ENCODE data around the gene KIAA0513.

KIAA0513 gene

DNA sequence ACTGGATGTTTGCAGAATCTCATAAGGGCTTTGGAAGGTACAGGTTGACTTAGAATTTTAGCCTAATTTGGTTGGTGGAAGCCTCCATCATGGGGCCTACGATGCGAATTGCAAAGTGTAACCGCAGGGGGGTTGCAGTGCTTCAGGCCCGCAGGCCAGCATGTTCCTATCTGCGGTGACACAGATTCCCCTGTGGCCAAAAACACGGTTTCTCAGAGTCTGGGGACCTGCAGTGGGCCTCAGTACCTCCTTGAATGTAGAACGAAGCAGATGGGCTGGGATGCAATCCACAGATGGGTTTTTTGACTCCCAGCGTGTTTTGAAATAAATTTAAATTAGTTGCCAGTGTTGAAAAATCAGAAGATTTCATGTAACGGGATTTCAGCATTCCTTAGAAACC is 34.7 kb downstream of the KIAA0513 start:
- H3K4me3 ChIP-seq (ENCODE audit: low read length) = no peak overlapping the region
- no peak for DNase-seq (ENCODE audit: low read depth, low spot score)

DNA sequence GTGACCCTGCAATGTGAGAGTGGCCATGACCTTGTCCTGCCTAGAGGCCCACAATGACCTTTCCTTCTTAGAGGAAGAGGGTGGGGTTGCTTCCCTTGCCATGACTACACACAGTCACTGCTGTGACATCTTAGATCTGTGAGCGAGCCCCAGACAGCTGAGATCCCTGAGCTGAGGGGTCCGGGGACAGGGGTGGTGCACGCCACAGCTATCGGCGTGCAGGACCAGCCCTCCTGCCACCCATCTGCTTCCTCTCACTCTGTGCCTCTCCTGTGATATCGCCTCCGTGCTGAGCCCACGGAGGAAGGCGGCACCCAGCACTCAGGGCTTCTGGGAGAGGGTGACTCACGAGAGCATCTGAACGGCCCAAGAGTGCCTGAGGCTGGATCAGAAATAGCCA is 35.2 kb downstream of the KIAA0513 start:
- no peak overlapping the region for H3K4me3 ChIP-seq (ENCODE audit: low read length)
- DNase-seq (ENCODE audit: low read depth, low spot score) = no peak

DNA sequence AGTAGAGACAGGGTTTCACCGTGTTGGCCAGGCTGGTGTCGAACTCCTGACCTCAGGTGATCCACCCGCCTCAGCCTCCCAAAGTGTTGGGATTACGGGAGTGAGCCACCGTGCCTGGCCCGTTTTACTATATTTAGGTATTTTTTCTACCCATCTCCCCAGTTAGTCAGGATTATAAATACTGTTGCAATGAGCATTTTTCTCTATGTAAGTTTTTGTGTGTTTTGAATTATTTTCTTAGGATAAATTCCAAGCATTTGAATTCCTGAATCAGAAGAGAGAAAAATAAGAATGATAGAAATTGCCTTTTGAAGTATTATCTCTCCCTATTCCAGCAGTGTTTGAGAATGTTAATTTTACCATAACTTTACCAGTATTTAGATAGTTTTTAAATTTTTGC is 36.6 kb downstream of the KIAA0513 start:
- no peak overlapping the region for H3K4me3 ChIP-seq (ENCODE audit: low read length)
- DNase-seq (ENCODE audit: low read depth, low spot score) = no peak

DNA sequence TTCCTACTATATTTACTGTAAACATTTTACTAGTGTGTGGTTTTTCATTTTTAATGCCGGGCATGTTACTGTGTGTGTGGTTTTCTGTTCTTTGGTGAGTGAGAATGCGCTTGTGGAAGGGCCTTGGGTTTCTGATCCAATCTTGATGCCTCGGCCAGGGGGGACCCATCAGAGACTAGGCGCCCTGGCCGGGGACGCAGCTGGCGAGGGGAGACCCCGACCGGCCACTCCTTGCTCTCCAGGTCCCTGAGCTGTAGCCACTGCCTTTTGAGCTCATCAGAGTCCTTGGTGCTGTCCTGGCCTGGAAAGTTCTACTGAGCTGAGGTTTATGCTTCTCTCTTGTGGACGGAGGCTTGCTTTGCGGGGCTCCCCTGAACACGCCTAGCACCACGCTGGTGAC is 37.5 kb downstream of the KIAA0513 start:
- DNase-seq (ENCODE audit: low read depth, low spot score) = no peak
- no peak overlapping the region for H3K4me3 ChIP-seq (ENCODE audit: low read length)

GRCh38 chr16:85066346-85066885 is 38.8 kb downstream of the KIAA0513 start:
- H3K4me3 ChIP-seq (ENCODE audit: low read length) = no peak overlapping the region
- no peak for DNase-seq (ENCODE audit: low read depth, low spot score)

DNA sequence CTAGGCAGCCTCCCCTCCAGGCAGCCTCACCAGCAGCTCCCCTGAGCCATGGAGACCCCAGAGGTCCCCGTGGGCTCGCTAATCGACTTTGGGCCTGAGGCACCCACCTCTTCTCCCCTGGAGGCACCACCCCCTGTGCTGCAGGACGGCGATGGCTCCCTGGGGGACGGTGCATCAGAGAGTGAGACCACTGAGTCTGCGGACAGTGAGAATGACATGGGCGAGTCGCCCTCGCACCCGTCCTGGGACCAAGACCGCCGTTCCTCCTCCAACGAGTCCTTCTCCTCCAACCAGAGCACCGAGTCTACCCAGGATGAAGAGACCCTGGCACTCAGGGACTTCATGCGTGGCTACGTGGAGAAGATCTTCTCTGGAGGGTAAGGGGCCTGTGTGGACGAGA is 39.4 kb downstream of the KIAA0513 start:
- no peak overlapping the region for H3K4me3 ChIP-seq (ENCODE audit: low read length)
- no peak for DNase-seq (ENCODE audit: low read depth, low spot score)

DNA sequence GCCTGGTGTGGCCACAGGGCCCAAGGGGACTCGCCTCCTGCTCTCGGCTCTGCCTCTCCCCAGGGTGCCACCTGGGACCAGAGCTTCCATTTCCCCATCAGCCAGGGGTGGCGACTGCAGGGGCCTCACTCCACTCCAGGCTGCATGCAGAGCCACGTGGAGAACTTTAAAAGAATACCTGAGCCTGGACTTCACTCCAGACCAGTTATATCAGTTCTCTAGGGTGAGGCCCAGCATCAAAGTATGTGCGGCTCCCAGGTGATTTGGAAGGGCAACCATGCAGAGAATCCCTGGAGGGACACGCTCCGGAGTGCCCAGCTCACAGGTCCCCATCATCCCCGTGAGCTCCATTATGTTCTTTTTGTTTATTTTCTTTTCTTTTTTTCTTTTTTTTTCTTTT is 39.8 kb downstream of the KIAA0513 start:
- H3K4me3 ChIP-seq (ENCODE audit: low read length) = no peak overlapping the region
- DNase-seq (ENCODE audit: low read depth, low spot score) = no peak

- no peak for DNase-seq (ENCODE audit: low read depth, low spot score)
Observed at GRCh38 chr16:85068746-85069145, 41.2 kb downstream of the KIAA0513 start.

GRCh38 chr16:85069171-85069570 is 41.6 kb downstream of the KIAA0513 start:
- DNase-seq (ENCODE audit: low read depth, low spot score) = no peak

More at GRCh38 chr16:85068746-85069145, 41.2 kb downstream of the KIAA0513 start:
- H3K4me3 ChIP-seq (ENCODE audit: low read length) = no peak overlapping the region

GRCh38 chr16:85072076-85072860 is 44.7 kb downstream of the KIAA0513 start:
- no peak overlapping the region for H3K4me3 ChIP-seq (ENCODE audit: low read length)
- DNase-seq (ENCODE audit: low read depth, low spot score) = no peak

More at GRCh38 chr16:85069171-85069570, 41.6 kb downstream of the KIAA0513 start:
- H3K4me3 ChIP-seq (ENCODE audit: low read length) = no peak overlapping the region

GRCh38 chr16:85072947-85073346 is 45.4 kb downstream of the KIAA0513 start:
- no peak overlapping the region for H3K4me3 ChIP-seq (ENCODE audit: low read length)
- no peak for DNase-seq (ENCODE audit: low read depth, low spot score)

DNA sequence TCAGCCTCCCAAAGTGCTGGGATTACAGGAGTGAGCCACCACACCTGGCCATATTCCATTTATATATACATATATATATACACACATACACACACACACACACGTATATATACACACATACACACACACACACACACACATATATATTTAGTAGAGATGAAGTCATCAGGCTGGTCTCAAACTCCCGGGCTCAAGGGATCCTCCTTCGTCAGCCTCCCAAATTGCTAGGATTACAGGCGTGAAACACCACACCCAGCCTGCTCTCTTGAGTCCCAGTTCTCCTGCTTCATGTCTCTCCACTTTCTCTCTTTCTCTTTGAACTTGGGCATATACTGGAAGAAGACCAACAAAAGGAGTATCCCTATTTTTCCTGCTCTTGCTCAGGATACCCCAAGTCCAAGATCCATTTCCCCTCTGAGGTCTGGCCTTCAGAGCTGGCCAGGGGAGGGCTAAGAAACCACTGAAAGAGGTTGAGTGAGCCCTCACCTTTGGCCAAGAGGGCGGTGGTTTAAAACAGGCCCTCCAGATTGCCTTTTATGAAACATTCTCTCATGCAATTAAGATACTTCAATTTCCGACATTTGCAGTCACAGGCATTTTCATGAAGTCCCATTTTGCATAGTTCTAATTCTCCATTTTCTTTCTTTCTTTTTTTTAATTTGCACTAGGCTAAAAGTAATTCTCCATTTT is 46.8 kb downstream of the KIAA0513 start:
- DNase-seq (ENCODE audit: low read depth, low spot score) = no peak
- H3K4me3 ChIP-seq (ENCODE audit: low read length) = no peak overlapping the region

GRCh38 chr16:85075236-85075924 is 47.8 kb downstream of the KIAA0513 start:
- H3K4me3 ChIP-seq (ENCODE audit: low read length) = no peak overlapping the region
- no peak for DNase-seq (ENCODE audit: low read depth, low spot score)

DNA sequence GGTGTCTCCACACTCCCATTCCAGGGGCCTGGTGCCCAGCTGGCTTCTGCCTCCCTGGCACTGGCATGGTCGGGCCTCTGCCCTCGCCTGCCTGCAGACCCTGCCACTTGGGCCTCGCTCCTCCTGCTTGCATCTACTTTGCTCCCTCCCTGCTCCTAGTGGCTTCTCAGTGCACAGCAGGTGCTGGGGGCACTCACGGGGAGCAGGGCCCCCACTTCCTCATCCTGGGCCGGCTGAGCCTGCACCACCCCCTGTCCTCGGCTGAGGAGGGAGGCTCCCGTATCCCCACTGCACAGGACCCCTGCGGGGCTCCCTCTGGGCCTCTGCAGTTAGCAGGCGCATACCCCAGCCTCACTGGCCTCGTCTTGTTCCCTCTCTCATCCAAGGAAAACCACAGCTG is 49.4 kb downstream of the KIAA0513 start:
- DNase-seq (ENCODE audit: low read depth, low spot score) = no peak
- no peak overlapping the region for H3K4me3 ChIP-seq (ENCODE audit: low read length)

DNA sequence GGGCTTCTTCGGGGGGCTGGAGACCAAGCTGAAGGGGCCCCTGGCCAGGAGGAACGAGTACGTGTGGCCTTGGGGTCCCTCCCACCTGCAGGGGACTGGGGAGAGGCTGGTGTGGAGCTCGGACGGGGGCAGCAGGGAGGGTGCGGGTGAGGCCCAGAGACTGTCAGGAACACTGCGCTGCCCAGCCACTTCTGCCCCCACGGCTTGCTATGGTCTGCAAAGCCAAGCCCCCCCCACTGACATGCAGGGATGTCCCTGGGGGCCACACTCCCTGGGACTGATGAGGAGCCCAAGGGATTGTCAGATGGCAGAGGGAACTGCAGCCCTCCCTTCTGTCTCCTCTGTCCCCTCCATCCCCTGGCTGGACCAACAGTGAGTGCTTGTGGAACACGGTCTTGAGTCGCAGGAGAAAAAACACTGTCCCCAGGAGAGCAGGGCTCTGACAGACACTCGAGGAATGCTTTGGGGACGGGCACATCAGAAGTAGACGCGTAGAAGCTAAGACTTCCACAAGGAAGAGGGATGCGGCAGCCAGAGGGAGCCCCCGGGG is 50.1 kb downstream of the KIAA0513 start:
- no peak for DNase-seq (ENCODE audit: low read depth, low spot score)
- H3K4me3 ChIP-seq (ENCODE audit: low read length) = no peak overlapping the region

DNA sequence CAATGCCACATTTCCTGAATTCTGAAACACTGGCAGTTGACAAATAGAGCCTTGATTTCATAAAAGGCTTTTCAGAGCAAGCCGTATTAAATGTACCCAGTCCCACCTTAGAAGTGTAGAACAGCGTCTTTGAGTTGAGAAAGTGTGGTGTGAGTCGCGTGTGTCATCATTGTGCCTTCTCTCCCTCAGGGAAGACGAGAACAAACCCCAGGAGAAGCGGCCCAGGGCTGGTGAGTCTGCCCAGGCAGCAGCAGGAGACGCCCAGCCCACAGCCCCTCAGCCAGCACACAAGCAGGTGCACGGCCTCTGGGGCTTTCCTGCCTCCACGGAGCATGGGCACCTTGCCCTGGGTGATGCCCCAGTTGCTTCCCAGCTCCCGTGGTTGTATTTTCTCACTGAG is 50.6 kb downstream of the KIAA0513 start:
- no peak for DNase-seq (ENCODE audit: low read depth, low spot score)
- H3K4me3 ChIP-seq (ENCODE audit: low read length) = no peak overlapping the region

GRCh38 chr16:85078952-85079351 is 51.4 kb downstream of the KIAA0513 start:
- no peak overlapping the region for H3K4me3 ChIP-seq (ENCODE audit: low read length)

DNA sequence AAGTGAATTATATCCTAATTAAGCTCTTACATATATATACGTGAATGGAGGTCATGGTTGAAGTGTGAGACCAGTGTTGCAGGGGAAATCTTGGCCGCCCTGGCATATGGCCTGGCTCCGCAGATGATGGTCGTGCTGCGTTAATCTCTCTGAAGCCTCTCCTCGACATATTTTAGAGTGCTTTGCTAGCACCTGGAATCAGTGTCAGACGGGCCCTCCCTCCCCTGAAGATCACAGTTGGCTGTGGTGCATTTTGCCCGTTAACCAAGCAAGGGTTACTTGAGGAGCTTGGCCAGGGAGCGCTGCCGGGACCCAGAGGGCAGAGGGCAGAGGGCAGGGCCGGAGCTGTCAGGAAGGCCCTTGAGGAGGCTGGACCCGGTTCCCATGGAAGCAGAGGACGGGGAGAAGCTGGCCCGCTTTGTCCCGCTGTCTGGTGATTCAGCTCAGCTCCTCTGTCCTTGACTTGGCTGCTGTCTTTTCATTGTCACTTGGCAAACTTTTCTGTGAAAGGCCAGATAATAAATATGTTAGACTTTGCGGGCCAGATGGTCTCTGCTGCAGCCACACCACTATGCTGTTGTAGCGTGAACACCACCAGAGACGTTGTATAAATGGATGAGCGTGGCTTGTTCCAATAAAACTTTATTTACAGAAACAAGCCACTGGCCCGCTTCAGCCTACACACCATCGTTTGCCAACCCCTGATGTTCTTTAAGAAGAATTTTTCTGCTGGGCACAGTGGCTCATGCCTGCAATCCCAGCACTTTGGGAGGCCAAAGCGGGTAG is 52.4 kb downstream of the KIAA0513 start:
- DNase-seq (ENCODE audit: low read depth, low spot score) = no peak
- H3K4me3 ChIP-seq (ENCODE audit: low read length) = no peak overlapping the region

More at GRCh38 chr16:85078952-85079351, 51.4 kb downstream of the KIAA0513 start:
- no peak for DNase-seq (ENCODE audit: low read depth, low spot score)

GRCh38 chr16:85081038-85081437 is 53.4 kb downstream of the KIAA0513 start:
- H3K4me3 ChIP-seq (ENCODE audit: low read length) = no peak overlapping the region
- no peak for DNase-seq (ENCODE audit: low read depth, low spot score)
